Nephron progenitor cell (in vitro differentiated cells): ENCODE data around the gene ARHGEF4.

Experiments used
- DNase-seq: peaks from one replicate; pipeline ENCODE4 v3.0.0; 2021
- H3K27ac Mint-ChIP-seq: 2 replicates; pipeline ENCODE4 v1.8.0; 2021; ENCODE audit warnings: mild to moderate bottlenecking, moderate library complexity, mixed read lengths
- H3K27me3 Mint-ChIP-seq: 2 replicates; pipeline ENCODE4 v1.8.0; 2021; ENCODE audit warnings: mild to moderate bottlenecking, low read depth, mixed read lengths; ENCODE audit not compliant: poor library complexity
- H3K36me3 Mint-ChIP-seq: 2 replicates; pipeline ENCODE4 v1.8.0; 2021; ENCODE audit warnings: low read depth, mixed read lengths
- H3K4me1 Mint-ChIP-seq: 2 replicates; pipeline ENCODE4 v1.8.0; 2021; ENCODE audit warnings: mixed read lengths
- H3K4me3 Mint-ChIP-seq: 2 replicates; pipeline ENCODE4 v1.8.0; 2021; ENCODE audit warnings: mild to moderate bottlenecking, moderate library complexity, mixed read lengths
- H3K9me3 Mint-ChIP-seq: 2 replicates; pipeline ENCODE4 v1.8.0; 2021; ENCODE audit warnings: mild to moderate bottlenecking, moderate library complexity, mixed read lengths
- CTCF ChIP-seq: fragments of 200-600 bp; sonication (generic); IDR thresholded peaks from 2 replicates; pipeline ENCODE4 v1.5.0; 2021; ENCODE audit warnings: antibody characterized with exemption

Gene ARHGEF4

DNA sequence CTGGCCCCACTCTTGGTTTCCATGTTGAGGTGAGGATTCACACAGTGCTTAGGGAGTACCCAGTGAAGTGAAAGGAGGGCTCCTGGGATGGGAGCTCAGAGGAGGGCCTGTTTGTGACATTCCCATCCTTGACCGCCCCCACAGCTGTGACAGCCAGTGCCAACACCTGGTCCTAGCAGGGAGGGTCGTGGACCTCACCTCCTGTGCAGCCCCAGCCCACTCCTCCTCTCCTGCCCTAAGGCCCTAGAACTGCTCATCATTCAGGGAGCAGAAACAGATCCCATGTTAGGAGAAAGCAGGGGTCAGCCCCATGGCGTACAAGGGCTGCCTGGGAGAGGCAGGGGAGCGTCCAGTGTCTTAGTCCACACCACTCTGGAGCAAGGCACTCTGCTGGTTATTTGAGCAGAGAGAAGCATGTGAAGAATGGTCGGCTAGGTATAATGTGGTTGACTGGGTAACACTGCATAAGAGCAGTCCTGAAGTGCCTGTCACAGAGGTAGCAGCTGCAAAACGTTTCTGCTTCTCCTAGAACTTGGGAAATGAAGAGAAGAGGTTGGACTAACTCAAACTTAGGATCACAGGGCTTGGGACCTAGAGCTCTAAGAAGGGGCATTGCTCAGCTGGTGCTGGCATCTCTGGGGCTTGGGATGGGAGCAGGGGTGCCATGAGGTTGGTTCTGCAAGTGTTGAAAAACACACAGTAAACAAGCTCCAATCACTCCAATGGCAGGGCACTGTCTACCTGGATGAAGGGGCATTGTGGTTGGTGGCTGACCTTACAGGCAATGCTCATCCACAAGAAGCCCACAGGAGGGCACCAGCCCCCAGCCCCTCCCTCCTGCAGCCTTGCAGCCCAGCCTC is 200.9 kb downstream of the ARHGEF4 start:
- no peak for DNase-seq
- H3K9me3 Mint-ChIP-seq: no peaks in the 10 kb centered on the region
- peaks cover 41% of the 10 kb centered on the region for H3K4me1 Mint-ChIP-seq
- H3K4me3 Mint-ChIP-seq: no peak overlapping the region
- H3K36me3 Mint-ChIP-seq: no peaks in the 10 kb centered on the region
- no peak overlapping the region for H3K27ac Mint-ChIP-seq
- H3K27me3 Mint-ChIP-seq: peaks cover 54% of the 10 kb centered on the region
- TF ChIP-seq CTCF: no peak

GRCh38 chr2:131038258-131039100 is 201.8 kb downstream of the ARHGEF4 start:
- Mint-ChIP-seq H3K36me3 (no peaks in the 10 kb centered on the region), H3K4me3 (no peak overlapping the region), H3K27ac (no peak overlapping the region), H3K9me3 (no peaks in the 10 kb centered on the region), H3K27me3 (peaks cover 46% of the 10 kb centered on the region), H3K4me1 (peaks cover 40% of the 10 kb centered on the region)
- no peak for DNase-seq
- TF ChIP-seq CTCF: no peak

GRCh38 chr2:131039101-131039440 is 202.4 kb downstream of the ARHGEF4 start:
- H3K27me3 Mint-ChIP-seq: peaks cover 40% of the 10 kb centered on the region
- no peak for DNase-seq
- H3K9me3 Mint-ChIP-seq: no peaks in the 10 kb centered on the region
- no peaks in the 10 kb centered on the region for H3K36me3 Mint-ChIP-seq
- peaks cover 34% of the 10 kb centered on the region for H3K4me1 Mint-ChIP-seq
- H3K27ac Mint-ChIP-seq: no peak overlapping the region
- TF ChIP-seq CTCF: no peak
- no peak overlapping the region for H3K4me3 Mint-ChIP-seq

- H3K27me3 Mint-ChIP-seq: peaks cover 35% of the 10 kb centered on the region
- peaks cover 31% of the 10 kb centered on the region for H3K4me1 Mint-ChIP-seq
- TF ChIP-seq CTCF: no peak
- no peaks in the 10 kb centered on the region for H3K9me3 Mint-ChIP-seq
- H3K4me3 Mint-ChIP-seq: no peak overlapping the region
- DNase-seq: no peak
- H3K27ac Mint-ChIP-seq: no peak overlapping the region
- no peaks in the 10 kb centered on the region for H3K36me3 Mint-ChIP-seq
Measured at GRCh38 chr2:131039535-131039907, 202.8 kb downstream of the ARHGEF4 start.

DNA sequence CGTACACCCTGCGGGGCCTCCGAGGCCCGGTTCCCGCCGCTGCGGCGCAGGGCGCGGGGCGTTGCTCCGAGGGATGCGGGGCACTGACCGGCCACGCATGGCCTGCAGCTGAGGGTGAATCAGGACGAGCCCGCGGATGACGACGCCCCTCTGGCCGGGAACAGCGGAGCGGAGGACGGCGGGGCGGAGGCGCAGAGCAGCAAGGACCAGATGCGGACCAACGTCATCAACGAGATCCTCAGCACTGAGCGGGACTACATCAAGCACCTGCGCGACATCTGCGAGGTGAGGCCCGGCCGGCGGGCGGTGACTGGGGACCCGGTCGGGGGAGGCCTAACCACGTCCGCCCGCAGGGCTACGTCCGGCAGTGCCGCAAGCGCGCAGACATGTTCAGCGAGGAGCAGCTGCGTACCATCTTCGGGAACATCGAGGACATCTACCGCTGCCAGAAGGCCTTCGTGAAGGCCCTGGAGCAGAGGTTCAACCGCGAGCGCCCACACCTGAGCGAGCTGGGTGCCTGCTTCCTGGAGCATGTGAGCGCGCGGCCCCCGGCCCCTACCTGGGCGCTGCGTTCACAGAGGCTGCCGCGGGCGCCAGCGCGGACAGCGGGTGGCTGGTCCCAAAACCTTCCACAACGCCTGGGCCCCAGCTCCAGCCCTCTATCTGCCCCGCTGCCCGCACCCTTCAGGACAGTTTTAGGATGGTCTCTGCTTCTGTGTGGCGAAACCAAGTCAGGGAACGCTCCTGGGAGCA is 203.4 kb downstream of the ARHGEF4 start:
- TF ChIP-seq CTCF: no peak
- H3K27me3 Mint-ChIP-seq: peaks cover 35% of the 10 kb centered on the region

More for the DNA sequence above, 203.4 kb downstream of the ARHGEF4 start:
- Mint-ChIP-seq H3K27ac (no peak overlapping the region), H3K9me3 (no peaks in the 10 kb centered on the region), H3K4me1 (peaks cover 31% of the 10 kb centered on the region), H3K36me3 (no peaks in the 10 kb centered on the region), H3K4me3 (no peak overlapping the region)
- DNase-seq: no peak
